Activated naive CD8-positive, alpha-beta T cell treated with anti-CD3 and anti-CD28 coated beads, Interleukin-2, amount 50 U/mL, for 16 hours (primary cell): ENCODE measurements around the gene OTUD4.

ENCODE experiments used
- DNase-seq: peaks from one replicate; pipeline ENCODE4 v3.0.0-alpha.2; 2020; ENCODE audit warnings: low read depth, low spot score

OTUD4 gene

GRCh38 chr4:145108128-145108527 lies 72.3 kb downstream of the OTUD4 start:
- no peak for DNase-seq

- no peak for DNase-seq
Measured at GRCh38 chr4:145107126-145107525, 73.3 kb downstream of the OTUD4 start.

- no peak for DNase-seq
Measured at GRCh38 chr4:145103496-145103895, 76.9 kb downstream of the OTUD4 start.

- no peak for DNase-seq
Measured at GRCh38 chr4:145102619-145103018, 77.8 kb downstream of the OTUD4 start.

GRCh38 chr4:145101091-145101490 lies 79.3 kb downstream of the OTUD4 start:
- DNase-seq, result no peak

GRCh38 chr4:145099653-145100052 lies 80.7 kb downstream of the OTUD4 start:
- no peak for DNase-seq

- DNase-seq, result peak; percentile 7
Measured at GRCh38 chr4:145098675-145099037, 81.7 kb downstream of the OTUD4 start.

GRCh38 chr4:145097821-145098674 lies 82.3 kb downstream of the OTUD4 start, which contains the start of the genes ABCE1 and ANAPC10:
ABCE1 (plus strand) TSS chr4:145098311; CDS start chr4:145104413, 6,102 bp downstream.
ANAPC10 (minus strand) TSS chr4:145098196; CDS start chr4:145096099, 2,097 bp downstream.
- peak; percentile 93 for DNase-seq

GRCh38 chr4:145097331-145097820 lies 83.0 kb downstream of the OTUD4 start:
- no peak for DNase-seq

- no peak for DNase-seq
Measured at GRCh38 chr4:145093638-145094037, 86.8 kb downstream of the OTUD4 start.

GRCh38 chr4:145090380-145090779 lies 90.0 kb downstream of the OTUD4 start:
- no peak for DNase-seq

- DNase-seq, result no peak
Measured at GRCh38 chr4:145083891-145084605, 96.3 kb downstream of the OTUD4 start.
